ENCODE results near the gene OOSP4A.
A peak's percentile ranks its signal among the peaks of the same experiment; 100 is the strongest.

Gene OOSP4A

GRCh38 chr11:59923813-59924212 is 40.0 kb upstream of the OOSP4A start:
- Histone ChIP-seq H3K4me1 (ENCODE audit: control insufficient read depth, insufficient read depth, low read length) (no peaks in the 10 kb centered on the region), H3K4me3 (ENCODE audit: low read depth, low read length) (no peak overlapping the region), H3K27ac (ENCODE audit: extremely low read depth, low read depth, low read length) (no peak overlapping the region), H3K36me3 (ENCODE audit: control insufficient read depth in 2 of 2, insufficient read depth in 1 of 2, low read length in 2 of 2) (no peaks in the 10 kb centered on the region), H3K9me3 (ENCODE audit: control insufficient read depth, insufficient read depth, low read depth, low read length) (no peaks in the 10 kb centered on the region)
- peak; percentile 73 for TF ChIP-seq SETDB1 (IDR thresholded peaks at IDR 0.05; ENCODE audit: insufficient read length, low read length)
- no peak for TF ChIP-seq ZSCAN5A (tag by site-specific recombination; IDR thresholded peaks at IDR 0.05)
- TF ChIP-seq ZNF416 (tag by site-specific recombination; IDR thresholded peaks at IDR 0.05) = no peak
- POLR2A ChIA-PET = no interaction called here
- CTCF ChIA-PET = interaction anchor here (1.5 kb wide), 1 partner anchor 14 kb away, joined by 3 read pairs; no protein-coding TSS in a partner anchor

- H3K9me3 ChIP-seq (ENCODE audit: control insufficient read depth, insufficient read depth, low read depth, low read length) = no peaks in the 10 kb centered on the region
- H3K36me3 ChIP-seq (ENCODE audit: control insufficient read depth in 2 of 2, insufficient read depth in 1 of 2, low read length in 2 of 2) = no peaks in the 10 kb centered on the region
- POLR2A ChIA-PET = no interaction called here
- TF ChIP-seq ZNF624 (tag by site-specific recombination; IDR thresholded peaks at IDR 0.05) (no peak), ZNF394 (tag by site-specific recombination; IDR thresholded peaks at IDR 0.05; ENCODE audit: borderline replicate concordance) (no peak), ZNF112 (tag by site-specific recombination; IDR thresholded peaks at IDR 0.05) (no peak), ZNF433 (tag by site-specific recombination; IDR thresholded peaks at IDR 0.05; ENCODE audit: low read depth) (no peak), ZNF621 (tag by site-specific recombination; IDR thresholded peaks at IDR 0.05) (no peak), ZNF404 (tag by site-specific recombination; IDR thresholded peaks at IDR 0.05) (no peak), ZNF174 (tag by site-specific recombination; IDR thresholded peaks at IDR 0.05) (no peak), ZNF677 (tag by site-specific recombination; IDR thresholded peaks at IDR 0.05) (no peak), ZNF335 (tag by site-specific recombination; conservative IDR thresholded peaks at IDR 0.05) (no peak), ZNF350 (tag by site-specific recombination; IDR thresholded peaks at IDR 0.05) (no peak), REPIN1 (tag by site-specific recombination; IDR thresholded peaks at IDR 0.05; ENCODE audit: low read depth) (no peak), SP7 (tag by site-specific recombination; IDR thresholded peaks at IDR 0.05) (no peak), ZNF785 (tag by site-specific recombination; IDR thresholded peaks at IDR 0.05) (no peak), REST (tag by site-specific recombination; IDR thresholded peaks at IDR 0.05) (no peak)
- no peak overlapping the region for H3K4me3 ChIP-seq (ENCODE audit: low read depth, low read length)
- no peaks in the 10 kb centered on the region for H3K4me1 ChIP-seq (ENCODE audit: control insufficient read depth, insufficient read depth, low read length)
- no peak overlapping the region for H3K27ac ChIP-seq (ENCODE audit: extremely low read depth, low read depth, low read length)
- CTCF ChIA-PET = interaction anchor here (0.6 to 1.8 kb wide), 2 partner anchors 12 to 1736 kb away, joined by 3 to 12 read pairs; no protein-coding TSS in a partner anchor
Measured at GRCh38 chr11:59931688-59932087, 32.1 kb upstream of the OOSP4A start.

GRCh38 chr11:59938132-59938531 is 25.7 kb upstream of the OOSP4A start, which contains the start of gene OOSP1:
Gene OOSP1, plus strand, starts transcription at chr11:59938432. Its CDS starts 23 bp downstream, at chr11:59938455.
- POLR2A ChIA-PET = no interaction called here
- Histone ChIP-seq H3K9me3 (ENCODE audit: control insufficient read depth, insufficient read depth, low read depth, low read length) (no peaks in the 10 kb centered on the region), H3K4me1 (ENCODE audit: control insufficient read depth, insufficient read depth, low read length) (no peaks in the 10 kb centered on the region), H3K27ac (ENCODE audit: extremely low read depth, low read depth, low read length) (no peak within 1 kb of the TSS), H3K36me3 (ENCODE audit: control insufficient read depth in 2 of 2, insufficient read depth in 1 of 2, low read length in 2 of 2) (no peaks in the 10 kb centered on the region), H3K4me3 (ENCODE audit: low read depth, low read length) (no peak within 1 kb of the TSS)
- CTCF ChIA-PET = no interaction called here
- TF ChIP-seq FEZF1 (tag by site-specific recombination; IDR thresholded peaks at IDR 0.05) (no peak), HOXA7 (CRISPR knock-in tag; IDR thresholded peaks at IDR 0.05; ENCODE audit: borderline replicate concordance) (no peak)

All from HEK293 (cell line).